Mesendoderm (in vitro differentiated cells): ENCODE measurements around the gene IL1RN. TPM values are rescaled to one million over a fixed set of nuclear protein-coding genes. Genes with fewer than 3 reads are reported as not detected.

ENCODE experiments used
- DNase-seq: peaks from one replicate; pipeline ENCODE4 v3.0.0; 2013
- H2AK5ac ChIP-seq: 2 replicates; pipeline ENCODE4 v1.6.1; 2013; ENCODE audit warnings: low read length, inconsistent platforms
- H2BK120ac ChIP-seq: 2 replicates; pipeline ENCODE4 v1.6.1; 2013; ENCODE audit warnings: low read depth, mild to moderate bottlenecking, low read length, moderate library complexity, mixed read lengths
- H2BK15ac ChIP-seq: replicated peaks from 2 replicates; pipeline ENCODE4 v1.6.1; 2013; ENCODE audit warnings: low read depth, mild to moderate bottlenecking, moderate library complexity
- H2BK5ac ChIP-seq: 2 replicates; pipeline ENCODE4 v1.6.1; 2013; ENCODE audit warnings: low read length, inconsistent platforms
- H3K18ac ChIP-seq: 2 replicates; pipeline ENCODE4 v1.6.1; 2013; ENCODE audit warnings: mild to moderate bottlenecking, low read length, mixed read lengths
- H3K23ac ChIP-seq: one replicate; pipeline ENCODE4 v1.6.1; 2013; ENCODE audit warnings: low read length
- H3K27ac ChIP-seq: 2 replicates; pipeline ENCODE4 v1.5.1; 2013; ENCODE audit warnings: low read depth, mild to moderate bottlenecking, inconsistent platforms, low read length, moderate library complexity
- H3K27me3 ChIP-seq: 2 replicates; pipeline ENCODE4 v1.6.1; 2013; ENCODE audit warnings: low read length, control low read depth, mild to moderate bottlenecking, inconsistent platforms; ENCODE audit not compliant: insufficient read depth, poor library complexity
- H3K36me3 ChIP-seq: 2 replicates; pipeline ENCODE4 v1.6.1; 2013; ENCODE audit warnings: low read length, inconsistent platforms; ENCODE audit not compliant: control insufficient read depth, insufficient read depth
- H3K4ac ChIP-seq: one replicate; pipeline ENCODE4 v1.6.1; 2013; ENCODE audit warnings: low read depth, mild to moderate bottlenecking, low read length, moderate library complexity
- H3K4me1 ChIP-seq: 2 replicates; pipeline ENCODE4 v1.6.1; 2013; ENCODE audit warnings: low read depth, low read length, inconsistent platforms; ENCODE audit not compliant: control insufficient read depth
- H3K4me2 ChIP-seq: 2 replicates; pipeline ENCODE4 v1.6.1; 2013; ENCODE audit warnings: low read length
- H3K4me3 ChIP-seq: 2 replicates; pipeline ENCODE4 v1.5.1; 2013; ENCODE audit warnings: mild to moderate bottlenecking, low read length
- H3K56ac ChIP-seq: one replicate; pipeline ENCODE4 v1.6.1; 2013; ENCODE audit warnings: low read length
- H3K79me1 ChIP-seq: 2 replicates; pipeline ENCODE4 v1.6.1; 2013; ENCODE audit warnings: low read length, inconsistent platforms
- H3K79me2 ChIP-seq: 2 replicates; pipeline ENCODE4 v1.6.1; 2013; ENCODE audit warnings: mild to moderate bottlenecking, low read length; ENCODE audit not compliant: control insufficient read depth, insufficient read depth
- H3K9ac ChIP-seq: 2 replicates; pipeline ENCODE4 v1.6.1; 2013; ENCODE audit warnings: low read length, inconsistent platforms
- H4K5ac ChIP-seq: one replicate; pipeline ENCODE4 v1.6.1; 2013; ENCODE audit warnings: low read length
- H4K8ac ChIP-seq: one replicate; pipeline ENCODE4 v1.6.1; 2013; ENCODE audit warnings: low read depth, mild to moderate bottlenecking, control low read depth, low read length, moderate library complexity
- WGBS: extraction: QIAGEN DNeasy Blood & Tissue Kit; methylation state at CpG from one replicate; pipeline ENCODE4 v1.1.7; 2013; ENCODE audit warnings: low lambda C conversion rate, missing lambda C conversion rate; ENCODE audit not compliant: insufficient coverage; ENCODE audit errors: extremely low coverage; 5-methylcytosine and 5-hydroxymethylcytosine counted together
- polyA plus RNA-seq, 2 experiments: library from polyadenylated mRNA; stranded (reverse); fragments of 200-250 nt; gene quantifications; one replicate each; pipeline ENCODE4 v1.2.3, GENCODE V29; 2013

The IL1RN gene
- 0.03 TPM for polyA plus RNA-seq (2013, experiment 1 of 2)
- polyA plus RNA-seq (2013, experiment 2 of 2), result 0.06 TPM

- Histone ChIP-seq H3K36me3 (no peaks in the 10 kb centered on the region), H4K5ac (no peak within 1 kb of the TSS), H3K27ac (no peak within 1 kb of the TSS), H3K23ac (no peak within 1 kb of the TSS), H3K56ac (no peak within 1 kb of the TSS), H3K4me3 (no peak within 1 kb of the TSS), H2BK5ac (no peak within 1 kb of the TSS), H3K79me1 (no peaks in the 10 kb centered on the region), H3K4me2 (no peak within 1 kb of the TSS), H2BK15ac (no peak within 1 kb of the TSS), H2AK5ac (no peak within 1 kb of the TSS), H2BK120ac (no peak within 1 kb of the TSS), H3K9ac (no peak within 1 kb of the TSS), H3K79me2 (no peaks in the 10 kb centered on the region), H3K18ac (no peak within 1 kb of the TSS), H3K4me1 (no peaks in the 10 kb centered on the region), H4K8ac (no peak within 1 kb of the TSS), H3K4ac (no peak within 1 kb of the TSS), H3K27me3 (no peaks in the 10 kb centered on the region)
- WGBS, result no CpG with 5 or more reads among the region's 16 CpGs
- DNase-seq, result no peak
These were observed at the start of gene IL1RN for GRCh38 chr2:113126845-113127645. Gene IL1RN (plus strand): TSS chr2:113127598. CDS start chr2:113127625, 27 bp downstream.

- H3K79me2 ChIP-seq, result no peaks in the 10 kb centered on the region
These were observed 49.5 kb upstream of the IL1RN start for GRCh38 chr2:113077921-113078320.

GRCh38 chr2:113078350-113078839 is 49.0 kb upstream of the IL1RN start:
- Histone ChIP-seq H3K9ac (no peak overlapping the region), H2AK5ac (no peak overlapping the region), H3K27ac (no peak overlapping the region), H3K56ac (no peak overlapping the region), H3K18ac (no peak overlapping the region), H3K4me1 (no peaks in the 10 kb centered on the region), H3K4me2 (no peak overlapping the region), H2BK120ac (no peak overlapping the region), H3K23ac (no peak overlapping the region), H3K36me3 (no peaks in the 10 kb centered on the region), H3K79me1 (no peaks in the 10 kb centered on the region), H3K4me3 (no peak overlapping the region), H4K8ac (no peak overlapping the region), H2BK15ac (no peak overlapping the region), H2BK5ac (no peak overlapping the region), H4K5ac (no peak overlapping the region), H3K4ac (no peak overlapping the region), H3K27me3 (no peaks in the 10 kb centered on the region), H3K79me2 (no peaks in the 10 kb centered on the region)
- WGBS, result no CpG with 5 or more reads among the region's 6 CpGs
- no peak for DNase-seq

More at GRCh38 chr2:113077921-113078320, 49.5 kb upstream of the IL1RN start:
- H3K56ac ChIP-seq, result no peak overlapping the region
- H4K8ac ChIP-seq, result no peak overlapping the region
- no CpG with 5 or more reads among the region's 1 CpG for WGBS
- H3K4ac ChIP-seq, result no peak overlapping the region
- no peak overlapping the region for H3K9ac ChIP-seq
- H3K18ac ChIP-seq, result no peak overlapping the region
- H2BK15ac ChIP-seq, result no peak overlapping the region
- no peak overlapping the region for H4K5ac ChIP-seq
- no peak overlapping the region for H3K4me2 ChIP-seq
- H3K4me3 ChIP-seq, result no peak overlapping the region
- H3K27me3 ChIP-seq, result no peaks in the 10 kb centered on the region
- no peak overlapping the region for H3K23ac ChIP-seq
- no peak overlapping the region for H2AK5ac ChIP-seq
- DNase-seq, result peak; percentile 6
- H3K36me3 ChIP-seq, result no peaks in the 10 kb centered on the region
- no peak overlapping the region for H2BK5ac ChIP-seq
- H2BK120ac ChIP-seq, result no peak overlapping the region
- H3K4me1 ChIP-seq, result no peaks in the 10 kb centered on the region
- H3K27ac ChIP-seq, result no peak overlapping the region
- H3K79me1 ChIP-seq, result no peaks in the 10 kb centered on the region

- no peak overlapping the region for H2BK5ac ChIP-seq
- H2BK15ac ChIP-seq, result no peak overlapping the region
- H3K27me3 ChIP-seq, result no peaks in the 10 kb centered on the region
- H3K27ac ChIP-seq, result no peak overlapping the region
- no peak overlapping the region for H3K4me2 ChIP-seq
- peak; percentile 20 for DNase-seq
- no peaks in the 10 kb centered on the region for H3K36me3 ChIP-seq
- H4K5ac ChIP-seq, result no peak overlapping the region
- H3K79me1 ChIP-seq, result no peaks in the 10 kb centered on the region
- H3K4ac ChIP-seq, result no peak overlapping the region
- no peaks in the 10 kb centered on the region for H3K79me2 ChIP-seq
- H3K9ac ChIP-seq, result no peak overlapping the region
- H2BK120ac ChIP-seq, result no peak overlapping the region
- H2AK5ac ChIP-seq, result no peak overlapping the region
- no peak overlapping the region for H3K4me3 ChIP-seq
- no peak overlapping the region for H3K23ac ChIP-seq
- no peaks in the 10 kb centered on the region for H3K4me1 ChIP-seq
- no peak overlapping the region for H4K8ac ChIP-seq
- no peak overlapping the region for H3K18ac ChIP-seq
- no peak overlapping the region for H3K56ac ChIP-seq
- no CpG with 5 or more reads among the region's 4 CpGs for WGBS
These were observed 48.3 kb upstream of the IL1RN start for GRCh38 chr2:113079131-113079530.

GRCh38 chr2:113080134-113080533 is 47.3 kb upstream of the IL1RN start:
- Histone ChIP-seq H4K5ac (no peak overlapping the region), H3K23ac (no peak overlapping the region)
- no CpG with 5 or more reads among the region's 9 CpGs for WGBS

More at GRCh38 chr2:113080134-113080533, 47.3 kb upstream of the IL1RN start:
- Histone ChIP-seq H3K27ac (no peak overlapping the region), H2BK5ac (no peak overlapping the region), H3K36me3 (no peaks in the 10 kb centered on the region), H3K79me2 (no peaks in the 10 kb centered on the region), H3K4me1 (no peaks in the 10 kb centered on the region), H3K4me2 (no peak overlapping the region), H3K4ac (no peak overlapping the region), H3K4me3 (no peak overlapping the region), H2BK120ac (no peak overlapping the region), H3K79me1 (no peaks in the 10 kb centered on the region), H3K18ac (no peak overlapping the region), H3K9ac (no peak overlapping the region), H3K27me3 (no peaks in the 10 kb centered on the region), H4K8ac (no peak overlapping the region), H2BK15ac (no peak overlapping the region), H3K56ac (no peak overlapping the region), H2AK5ac (no peak overlapping the region)
- DNase-seq, result peak; percentile 66
